GM18526 (cell line): ENCODE measurements around the gene GOLGA3.

Experiments
- POLR2A ChIP-seq: IDR thresholded peaks from 3 replicates; pipeline ENCODE4 v1.6.1; 2011; ENCODE audit not compliant: insufficient read length; ENCODE audit errors: extremely low read depth

GOLGA3 gene

GRCh38 chr12:132797820-132798570 is 30.7 kb downstream of the GOLGA3 start:
- TF ChIP-seq POLR2A, result no peak

GRCh38 chr12:132795847-132796246 is 32.8 kb downstream of the GOLGA3 start:
- no peak for TF ChIP-seq POLR2A

GRCh38 chr12:132789099-132789471 is 39.6 kb downstream of the GOLGA3 start:
- TF ChIP-seq POLR2A, result no peak

- no peak for TF ChIP-seq POLR2A
Observed at GRCh38 chr12:132788375-132789098, 40.1 kb downstream of the GOLGA3 start.

- no peak for TF ChIP-seq POLR2A
Observed at GRCh38 chr12:132787877-132788276, 40.8 kb downstream of the GOLGA3 start.

GRCh38 chr12:132786192-132786591 is 42.5 kb downstream of the GOLGA3 start:
- TF ChIP-seq POLR2A, result no peak

GRCh38 chr12:132784580-132784979 is 44.1 kb downstream of the GOLGA3 start:
- no peak for TF ChIP-seq POLR2A

- TF ChIP-seq POLR2A, result no peak
Observed at GRCh38 chr12:132783917-132784531, 44.6 kb downstream of the GOLGA3 start.

GRCh38 chr12:132781938-132782337 is 46.7 kb downstream of the GOLGA3 start:
- TF ChIP-seq POLR2A, result no peak

- TF ChIP-seq POLR2A, result no peak
Observed at GRCh38 chr12:132779781-132780353, 48.8 kb downstream of the GOLGA3 start.

- TF ChIP-seq POLR2A, result no peak
Observed at GRCh38 chr12:132777614-132778013, 51.1 kb downstream of the GOLGA3 start.

- TF ChIP-seq POLR2A, result no peak
Observed at GRCh38 chr12:132776816-132777568, 51.7 kb downstream of the GOLGA3 start.

GRCh38 chr12:132775502-132776229 is 53.0 kb downstream of the GOLGA3 start:
- no peak for TF ChIP-seq POLR2A

GRCh38 chr12:132774646-132775275 is 53.9 kb downstream of the GOLGA3 start:
- no peak for TF ChIP-seq POLR2A

- no peak for TF ChIP-seq POLR2A
Observed at GRCh38 chr12:132774159-132774558, 54.5 kb downstream of the GOLGA3 start.
